Measurements from ENCODE around the gene CDH19.

Gene CDH19

DNA sequence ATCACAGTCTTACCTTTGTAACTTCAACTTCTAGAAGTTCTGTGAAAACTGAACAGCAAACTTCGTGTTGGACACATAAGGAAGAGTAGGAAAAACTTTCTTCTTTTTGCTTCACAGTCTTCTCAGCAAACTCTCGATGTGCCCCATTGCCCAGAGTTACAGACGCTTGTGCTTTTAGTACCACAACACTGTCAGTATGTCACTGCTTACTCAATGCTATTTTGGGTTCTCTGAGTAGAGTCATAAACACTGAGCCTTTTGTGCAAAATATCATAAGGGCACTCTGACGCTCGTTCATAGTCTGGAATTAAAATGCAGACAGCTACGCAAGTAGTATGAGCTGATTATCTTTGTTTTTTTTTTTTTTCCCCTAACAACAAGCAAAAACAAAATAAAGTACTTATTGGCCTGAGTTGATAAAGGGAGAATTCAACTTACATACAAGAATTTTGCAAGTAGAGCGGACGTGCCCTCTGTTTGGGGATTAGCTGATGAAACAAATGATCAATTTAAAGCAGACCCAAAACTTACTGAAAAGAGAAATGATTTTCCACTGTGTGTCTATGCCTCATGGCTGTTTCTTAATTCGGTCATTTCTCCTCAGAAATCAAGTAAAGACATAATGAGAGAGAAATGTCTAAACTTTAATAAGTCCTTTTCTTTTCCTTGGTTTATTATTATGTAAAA is at the start of gene CDH19:
Gene CDH19, minus strand, starts transcription at position 150 of the 687 bp plus-strand sequence. CDS start 31,886 bp downstream, outside the sequence.
- no peak within 1 kb of the TSS for H3K27ac ChIP-seq
- no peak for TF ChIP-seq CTCF (conservative IDR thresholded peaks at IDR 0.05)

DNA sequence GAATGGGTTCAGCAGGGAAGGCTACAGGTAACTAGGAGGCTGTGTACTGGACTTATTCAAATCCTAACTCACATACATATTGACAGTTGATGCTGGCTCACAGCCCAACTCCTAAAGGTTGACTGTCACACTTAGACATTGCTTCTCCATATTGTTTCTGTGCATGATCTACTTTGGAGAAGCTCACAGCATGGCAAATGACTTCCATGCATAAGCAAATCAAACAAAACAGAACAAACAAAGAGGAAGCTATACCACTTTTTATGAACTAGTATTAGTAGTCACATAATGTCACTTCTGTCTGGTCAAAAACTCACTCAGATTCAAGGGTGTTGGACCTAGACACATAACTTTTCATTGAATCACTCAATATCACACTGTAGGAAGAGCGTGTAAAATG is 43.8 kb upstream of the CDH19 start:
- no peak for TF ChIP-seq CTCF (conservative IDR thresholded peaks at IDR 0.05)
- H3K27ac ChIP-seq: no peak overlapping the region

- no peak for TF ChIP-seq CTCF (conservative IDR thresholded peaks at IDR 0.05)
- H3K27ac ChIP-seq: no peak overlapping the region
Observed at GRCh38 chr18:66646609-66647008, 42.7 kb upstream of the CDH19 start.

DNA sequence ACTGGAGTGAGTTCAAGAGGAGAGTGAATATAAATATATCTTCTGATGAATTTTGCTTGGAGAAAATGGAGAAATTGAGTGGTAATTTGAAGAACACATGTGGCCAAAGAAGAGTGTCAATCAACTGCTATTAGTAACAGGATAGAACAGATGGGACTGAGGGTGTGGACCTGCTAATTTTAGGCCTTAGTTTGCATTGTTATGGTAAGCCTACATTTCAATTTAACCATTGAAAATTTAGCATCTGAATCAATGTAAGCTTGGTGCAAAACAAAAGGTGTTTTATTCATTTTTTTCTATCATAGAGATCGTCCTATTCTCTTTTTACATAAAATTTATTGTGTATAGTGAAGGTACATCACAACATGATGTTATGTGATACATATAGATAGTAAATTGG is 42.1 kb upstream of the CDH19 start:
- no peak for TF ChIP-seq CTCF (conservative IDR thresholded peaks at IDR 0.05)
- H3K27ac ChIP-seq: no peak overlapping the region

- TF ChIP-seq CTCF (conservative IDR thresholded peaks at IDR 0.05): no peak
- no peak overlapping the region for H3K27ac ChIP-seq
Observed at GRCh38 chr18:66641056-66641455, 37.2 kb upstream of the CDH19 start.

GRCh38 chr18:66640431-66640830 is 36.5 kb upstream of the CDH19 start:
- no peak overlapping the region for H3K27ac ChIP-seq

More at GRCh38 chr18:66640431-66640830, 36.5 kb upstream of the CDH19 start:
- no peak for TF ChIP-seq CTCF (conservative IDR thresholded peaks at IDR 0.05)
